ENCODE measurements around the gene PDE8B.

Gene PDE8B

DNA sequence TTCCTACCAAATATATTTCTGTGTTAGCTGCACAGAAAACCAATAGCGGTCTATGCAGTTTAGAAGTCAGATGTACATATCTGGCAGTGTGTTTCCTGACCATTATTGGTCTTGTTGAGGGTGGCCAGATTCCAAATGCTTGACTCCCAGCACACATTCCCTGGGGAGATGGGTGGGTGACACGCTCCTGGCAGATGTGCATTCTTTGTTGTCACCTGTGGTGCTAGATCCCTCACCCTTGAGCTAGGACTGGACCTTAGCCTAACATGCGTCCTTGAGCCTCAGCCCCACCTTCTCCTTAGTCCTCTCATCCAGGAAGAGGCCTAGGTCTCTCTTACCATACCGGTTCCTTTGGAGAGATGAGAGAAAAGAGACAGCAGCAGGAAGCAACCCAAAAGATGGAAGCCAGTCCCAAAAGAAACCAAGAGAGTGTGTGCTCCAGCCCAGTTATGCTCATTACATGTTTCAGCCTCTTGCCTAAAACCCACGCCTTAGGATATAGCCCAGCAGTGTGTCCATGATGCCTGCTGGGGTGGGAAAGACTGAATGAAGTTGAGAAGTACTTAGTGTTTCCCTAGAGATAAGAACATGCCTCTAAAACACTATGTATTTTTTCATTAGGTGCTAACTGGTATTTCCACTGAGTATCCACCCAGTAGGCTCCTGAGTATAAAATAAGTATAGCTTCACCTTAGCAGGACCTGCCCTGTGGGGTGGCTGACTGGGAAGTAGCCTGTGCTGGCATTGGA, 116.7 kb downstream of the PDE8B start:
- no peak for DNase-seq

DNA sequence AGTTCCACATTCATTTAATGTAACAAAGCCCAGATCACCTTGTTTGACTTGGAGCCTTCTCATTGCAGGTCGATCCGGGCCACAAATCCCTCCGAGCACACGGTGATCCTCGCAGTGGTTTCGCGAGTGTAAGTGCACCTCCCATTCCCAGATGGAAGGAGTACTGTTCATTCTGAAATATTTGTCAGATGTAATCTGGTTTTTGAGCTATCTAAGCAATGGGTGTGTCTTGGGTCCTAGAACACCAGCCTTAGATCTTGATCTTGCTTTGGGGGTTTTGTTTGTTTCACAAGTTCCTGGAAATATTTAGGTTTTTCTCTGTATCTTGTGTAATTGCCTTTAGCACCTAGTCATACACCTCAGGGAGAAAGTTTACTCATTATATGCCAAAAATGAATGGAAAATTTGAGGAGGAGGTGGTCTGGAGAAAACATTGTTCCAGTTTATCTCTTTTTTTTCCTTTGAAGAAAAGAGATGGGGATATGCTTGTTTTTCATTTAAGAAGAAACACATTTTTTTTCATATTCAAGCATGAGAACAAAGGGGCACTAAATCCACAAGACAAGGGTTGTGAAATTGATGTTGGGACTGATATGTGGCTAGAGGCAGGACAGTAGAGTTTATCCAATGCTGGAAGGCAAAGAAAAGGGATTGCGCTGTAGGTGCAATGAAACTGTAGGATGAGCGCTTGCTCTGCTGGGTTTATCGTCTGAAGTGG, 118.6 kb downstream of the PDE8B start:
- DNase-seq: no peak

DNA sequence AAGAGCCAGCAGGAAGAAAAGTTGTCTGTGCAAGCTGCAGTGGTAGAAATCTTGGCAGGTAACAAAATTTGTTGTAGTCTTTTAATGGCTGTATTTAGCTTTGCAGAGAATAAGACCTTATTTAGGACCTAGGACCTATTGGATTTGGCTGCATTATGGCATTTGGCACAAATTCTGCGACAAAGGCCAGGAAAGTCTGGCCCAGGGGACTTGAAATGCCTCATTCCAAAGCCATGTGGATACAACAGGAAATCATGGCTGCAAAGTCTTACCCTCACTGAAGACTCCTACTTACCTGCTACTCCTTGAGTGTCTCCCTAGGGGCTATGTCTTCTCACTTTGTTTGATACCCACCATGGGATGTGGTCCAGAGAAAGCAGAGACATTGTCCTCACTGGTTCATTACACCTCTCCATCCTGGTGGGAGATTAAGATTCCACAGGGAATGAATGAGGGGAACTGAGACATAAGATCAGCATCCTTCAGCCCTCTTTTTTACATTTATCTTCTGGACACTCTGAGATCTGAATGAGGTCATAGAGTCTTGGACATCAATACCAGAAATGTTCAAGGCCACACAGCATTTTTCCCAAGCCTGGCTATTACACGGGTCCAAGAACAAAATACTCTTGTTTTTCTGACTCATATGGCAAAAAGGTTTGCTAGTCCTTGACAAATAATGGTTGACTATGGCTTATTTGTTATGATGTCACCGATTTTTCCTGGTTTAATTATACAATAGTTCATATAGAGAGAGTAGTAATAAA, 119.4 kb downstream of the PDE8B start:
- DNase-seq: no peak

DNA sequence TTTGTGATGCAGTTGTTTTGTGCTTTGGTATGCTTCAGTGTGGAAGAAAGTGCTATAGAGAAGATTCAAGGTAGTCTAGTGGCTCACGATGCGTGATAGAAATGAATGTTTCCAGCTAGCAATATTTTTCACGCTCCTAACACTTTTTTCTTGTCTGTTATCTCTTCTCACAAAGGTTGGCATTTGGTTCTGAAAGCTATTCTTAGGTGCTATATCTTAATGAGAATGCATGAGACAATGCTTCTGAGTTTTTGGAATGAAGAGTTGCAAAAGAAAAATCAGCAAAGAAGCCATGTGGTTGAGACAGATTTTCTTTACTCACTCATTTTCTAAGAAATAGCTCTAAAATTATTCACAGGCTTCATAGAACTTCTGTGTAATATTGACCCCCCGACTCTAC, 122.6 kb downstream of the PDE8B start:
- no peak for DNase-seq

DNA sequence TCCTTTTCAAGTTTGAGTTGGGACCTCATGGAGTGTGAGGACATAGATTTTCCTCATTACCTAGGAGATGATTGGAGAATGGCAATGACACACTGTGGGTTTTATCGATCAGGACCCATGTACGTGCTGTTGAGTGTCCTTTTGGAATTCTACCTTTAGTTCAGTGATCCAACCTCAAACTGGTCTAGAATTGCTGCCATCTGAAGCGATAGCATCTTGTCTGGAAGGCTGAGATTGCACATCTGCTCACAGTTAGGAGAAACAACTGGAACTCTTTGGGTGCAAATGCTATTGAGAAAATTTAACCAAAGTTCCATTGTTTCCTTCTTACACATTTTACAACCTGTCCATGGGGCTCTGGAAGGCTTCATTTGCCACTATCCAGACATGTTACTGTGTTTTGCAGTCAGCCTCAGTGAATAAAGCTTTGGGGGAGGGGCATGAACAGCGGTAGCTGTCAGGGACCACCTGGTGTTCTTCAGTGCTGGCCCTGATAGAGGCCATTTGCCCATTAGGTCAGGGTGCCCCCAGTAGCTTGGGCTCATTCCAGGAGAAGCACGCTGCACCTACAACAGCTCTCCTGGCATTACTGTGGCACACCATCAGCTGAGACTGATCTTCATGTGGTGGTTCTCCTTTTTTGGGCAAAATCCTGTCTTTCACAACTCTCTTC, 123.1 kb downstream of the PDE8B start:
- no peak for DNase-seq

DNA sequence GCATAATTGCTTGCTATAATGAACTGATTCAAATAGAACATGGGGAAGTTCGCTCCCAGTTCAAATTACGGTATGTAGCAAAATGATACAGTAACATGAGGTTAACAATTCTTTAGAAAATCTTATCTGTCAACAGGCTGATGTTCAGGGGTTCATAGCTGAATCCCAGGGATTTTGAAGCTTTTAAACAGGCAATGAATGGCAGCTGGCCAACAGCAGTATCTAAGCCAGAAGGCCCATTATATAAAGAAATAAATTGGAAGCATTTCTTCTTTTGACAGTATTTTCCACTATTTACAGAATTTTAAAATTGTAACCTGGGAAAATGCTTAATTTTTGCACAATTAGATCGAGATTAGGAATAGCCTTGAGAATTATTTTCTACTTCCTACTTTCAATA, 126.8 kb downstream of the PDE8B start:
- no peak for DNase-seq

DNA sequence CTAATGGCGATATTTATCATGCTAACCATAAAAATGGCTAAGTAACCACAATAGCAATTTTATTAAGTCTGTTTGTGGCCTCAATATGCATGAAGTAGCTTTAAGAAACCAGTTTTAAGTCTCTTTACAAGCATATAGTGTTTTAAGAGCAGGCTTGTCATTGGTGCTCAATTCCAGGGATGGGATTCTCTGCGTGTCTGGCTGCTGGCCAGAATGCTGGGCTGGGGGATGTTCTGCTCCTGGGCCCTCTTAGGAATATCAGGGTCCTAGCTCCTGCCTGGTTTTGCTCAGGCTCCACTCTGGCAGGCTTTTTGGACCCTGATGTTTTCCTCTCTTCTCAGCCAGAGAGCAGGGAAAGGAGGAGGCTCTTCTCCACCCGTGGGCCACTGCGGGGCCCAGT, 127.2 kb downstream of the PDE8B start:
- no peak for DNase-seq

DNA sequence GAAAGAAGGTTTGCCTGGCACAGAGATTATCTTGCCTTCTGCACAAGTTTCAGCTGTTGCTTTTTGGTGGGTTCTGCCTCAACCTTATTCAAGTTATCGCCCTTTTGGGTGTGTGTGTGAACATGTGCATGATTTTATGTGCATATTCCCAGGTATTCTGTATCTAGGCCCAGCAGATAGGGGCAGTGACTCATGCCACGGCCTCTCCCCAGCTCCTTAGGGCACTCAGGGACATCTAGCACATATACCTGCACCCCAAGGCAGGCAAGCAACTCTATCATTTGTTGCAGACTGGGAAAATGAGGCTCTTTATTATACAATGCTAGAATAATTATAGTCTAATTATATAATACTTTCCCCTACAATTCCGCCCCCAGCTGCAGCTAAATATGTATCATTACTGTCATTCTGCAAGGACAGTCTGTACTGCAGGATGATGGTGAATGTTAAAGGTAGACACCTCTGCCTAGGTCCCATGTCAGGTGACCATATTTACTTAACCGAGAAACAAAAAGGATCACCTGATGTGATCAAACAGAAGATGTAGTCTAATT, 128.9 kb downstream of the PDE8B start:
- no peak for DNase-seq

DNA sequence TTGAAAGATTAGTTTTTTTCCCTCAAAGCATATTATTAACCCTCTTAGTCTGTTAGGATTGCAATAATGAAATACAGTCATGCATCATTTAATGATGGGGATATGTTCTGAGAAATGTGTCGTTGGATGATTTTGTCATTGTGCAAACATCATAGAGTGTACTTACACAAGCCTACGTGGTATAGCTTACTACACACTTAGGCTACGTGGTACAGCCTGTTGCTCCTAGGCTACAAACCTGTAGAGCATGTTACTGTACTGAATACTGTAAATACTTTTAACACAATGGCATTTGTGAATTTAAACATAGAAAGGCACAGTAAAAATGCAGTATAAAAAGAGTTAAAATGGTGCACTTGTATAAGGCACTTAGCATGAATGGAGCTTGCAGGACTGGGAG, 132.7 kb downstream of the PDE8B start:
- DNase-seq: no peak

DNA sequence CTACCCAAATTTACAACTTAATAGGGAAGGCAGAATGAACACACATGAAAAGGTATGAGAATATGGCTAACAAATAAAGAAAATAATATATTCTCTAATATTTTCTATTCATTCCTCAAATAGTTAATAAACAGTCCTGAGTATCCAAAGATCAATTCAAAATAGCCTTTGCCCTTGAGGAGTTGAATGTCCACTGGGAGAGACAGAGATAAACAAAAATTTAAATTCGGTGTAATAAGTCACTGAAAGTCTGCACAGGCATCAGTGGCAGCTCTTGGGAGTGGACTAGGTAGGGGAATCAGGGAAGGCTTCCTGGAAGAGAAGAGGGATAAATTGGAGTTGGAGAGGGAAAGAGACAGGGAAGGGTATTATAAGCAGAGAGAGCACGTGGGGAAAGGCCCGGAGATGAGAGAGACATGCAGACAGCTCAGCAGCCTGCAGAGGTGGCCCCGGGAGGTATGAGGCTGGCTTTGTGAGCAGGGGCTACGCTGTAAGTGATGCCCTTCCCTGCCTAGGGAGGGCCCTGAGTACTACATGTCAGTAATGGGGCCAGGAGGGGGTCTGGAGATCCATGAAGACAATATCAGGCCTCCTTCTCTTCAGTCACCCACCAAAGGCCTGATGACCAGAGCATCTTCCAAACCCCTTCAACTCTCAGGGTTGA, 137.1 kb downstream of the PDE8B start:
- DNase-seq: no peak

DNA sequence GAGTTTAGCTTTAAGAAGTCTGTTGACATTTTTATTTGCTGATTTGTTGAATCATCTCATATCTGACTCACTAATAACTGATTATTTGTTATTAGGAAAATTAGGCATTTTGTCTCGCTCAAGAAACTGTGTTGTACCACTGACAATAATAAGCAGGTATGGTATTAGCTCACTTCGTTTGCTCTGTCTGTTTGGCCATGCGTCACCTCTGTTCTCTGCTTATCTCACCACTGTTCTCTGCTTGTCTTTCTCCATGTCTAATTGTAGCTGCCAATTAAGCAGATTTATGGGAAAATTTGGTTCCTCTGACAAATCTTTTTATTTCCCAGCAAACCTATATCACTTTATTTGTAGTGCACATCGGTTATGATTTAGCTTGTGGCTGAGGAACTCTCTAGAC, 142.8 kb downstream of the PDE8B start:
- DNase-seq: no peak

DNA sequence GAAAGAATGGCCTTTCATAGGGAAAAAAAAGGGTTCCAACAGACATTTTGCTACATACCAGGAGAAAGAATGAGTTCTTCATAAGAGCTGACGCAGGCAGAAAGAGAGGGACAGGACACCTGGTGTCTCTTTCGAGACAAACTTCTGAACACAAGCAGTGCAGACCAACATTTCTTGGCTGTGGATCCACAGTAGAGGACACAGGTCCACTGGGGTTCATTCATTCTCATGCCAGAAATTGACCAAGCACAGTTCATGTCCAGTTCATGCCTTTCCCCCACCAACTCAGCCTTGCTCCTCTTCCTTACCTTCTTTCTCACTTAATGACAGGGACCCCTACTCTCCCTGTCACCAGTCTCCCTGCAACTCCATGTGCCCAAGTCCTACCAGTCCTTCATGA, 144.0 kb downstream of the PDE8B start:
- no peak for DNase-seq

DNA sequence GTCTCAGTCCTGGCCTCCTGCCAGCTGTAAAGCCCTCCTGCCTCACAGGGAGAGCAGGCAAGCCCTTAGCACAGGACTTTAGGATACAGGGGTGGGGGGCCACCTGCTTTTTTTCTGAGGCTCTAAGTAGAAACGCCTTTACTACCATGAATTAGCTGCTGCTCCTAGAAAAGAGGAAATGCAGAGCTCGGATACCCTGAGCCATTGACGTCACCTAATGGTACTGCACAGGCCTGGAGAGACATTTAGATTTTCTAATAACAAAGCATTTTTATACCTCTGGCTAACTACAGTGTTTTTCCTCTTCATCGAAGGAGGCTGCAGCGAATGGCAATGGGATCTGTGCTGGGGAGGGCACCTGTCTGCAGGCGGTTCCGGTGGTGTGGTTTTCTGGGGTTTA, 144.6 kb downstream of the PDE8B start:
- no peak for DNase-seq

DNA sequence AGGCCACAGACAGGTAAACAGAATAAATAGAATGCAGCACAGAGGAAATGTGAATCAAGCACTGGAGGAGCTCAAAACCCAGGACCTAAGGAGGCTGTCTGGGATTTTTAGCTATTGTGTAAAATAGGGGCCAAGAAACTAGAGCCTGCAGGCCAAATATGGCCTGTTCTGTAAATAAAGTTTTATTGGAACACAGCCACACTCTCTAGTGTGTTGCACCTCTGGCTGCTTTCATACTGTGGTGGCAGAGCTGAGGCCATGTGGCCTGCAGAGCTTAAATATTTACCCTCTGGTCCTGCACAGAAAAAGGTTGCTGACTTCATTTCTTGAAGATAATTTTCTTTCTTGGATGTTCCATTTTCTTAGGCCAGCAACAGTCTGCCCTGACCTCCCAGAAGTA, 145.3 kb downstream of the PDE8B start:
- DNase-seq: no peak

DNA sequence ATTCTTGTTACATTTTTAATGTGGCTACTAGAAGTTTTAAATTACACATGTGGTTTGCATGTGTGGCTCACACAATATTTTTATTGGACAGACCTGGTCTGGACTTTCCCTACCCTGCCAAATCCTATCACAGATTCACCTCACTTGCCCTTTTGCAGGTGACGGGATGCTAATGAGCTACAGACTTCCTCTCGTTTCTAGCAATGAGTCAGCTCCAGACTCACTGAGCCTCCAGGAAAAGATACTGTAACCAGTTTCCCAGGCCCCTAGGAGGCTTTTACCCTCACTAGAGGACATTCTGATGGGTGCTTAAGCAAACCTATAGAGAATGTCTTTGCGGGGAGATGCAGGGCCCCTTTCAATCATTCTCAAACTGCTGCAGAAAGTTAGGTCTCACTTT, 146.3 kb downstream of the PDE8B start:
- DNase-seq: no peak

DNA sequence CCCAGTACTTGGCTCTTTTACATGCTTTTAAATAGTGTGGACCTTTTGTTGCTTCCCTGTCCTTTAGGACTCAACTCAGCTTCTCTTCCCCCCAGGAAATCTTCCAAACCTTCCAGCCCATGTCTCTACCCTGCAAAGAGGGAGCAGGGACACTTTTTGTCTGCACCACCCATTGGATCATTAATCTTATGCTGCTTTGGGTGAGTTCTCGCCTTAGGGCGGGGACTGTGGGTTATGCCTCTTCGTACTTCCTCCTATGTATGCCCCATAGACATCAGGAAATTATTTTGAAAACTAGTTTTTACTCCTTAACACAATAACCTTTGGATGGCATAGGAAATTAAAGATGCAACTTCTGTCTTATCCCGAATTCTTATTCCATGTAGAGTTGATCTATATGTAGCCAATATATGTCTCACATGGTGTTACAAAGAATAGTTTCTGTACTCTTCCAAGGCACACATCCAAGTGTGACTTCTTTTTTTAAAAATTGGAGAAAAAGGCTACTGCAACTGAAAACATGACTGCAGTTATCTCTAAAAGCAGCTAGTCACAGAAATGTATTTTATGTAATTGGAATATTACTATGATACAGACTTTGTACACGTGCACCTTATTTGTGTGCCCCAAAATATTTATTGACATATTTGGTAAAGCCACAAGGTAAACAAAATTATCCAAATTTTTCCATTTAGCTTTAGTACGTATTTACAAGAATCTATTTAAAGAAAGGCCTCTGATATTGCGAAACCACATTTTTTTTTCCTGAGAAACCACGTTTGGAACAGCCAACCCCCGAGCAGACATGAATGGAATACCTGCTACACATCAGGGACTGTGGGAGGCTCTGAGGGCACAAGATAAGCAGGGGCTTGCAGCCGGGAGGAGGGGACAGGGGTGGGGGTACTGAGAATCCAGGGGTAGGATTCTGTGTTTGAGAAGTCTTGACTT, 148.1 kb downstream of the PDE8B start:
- DNase-seq: no peak

DNA sequence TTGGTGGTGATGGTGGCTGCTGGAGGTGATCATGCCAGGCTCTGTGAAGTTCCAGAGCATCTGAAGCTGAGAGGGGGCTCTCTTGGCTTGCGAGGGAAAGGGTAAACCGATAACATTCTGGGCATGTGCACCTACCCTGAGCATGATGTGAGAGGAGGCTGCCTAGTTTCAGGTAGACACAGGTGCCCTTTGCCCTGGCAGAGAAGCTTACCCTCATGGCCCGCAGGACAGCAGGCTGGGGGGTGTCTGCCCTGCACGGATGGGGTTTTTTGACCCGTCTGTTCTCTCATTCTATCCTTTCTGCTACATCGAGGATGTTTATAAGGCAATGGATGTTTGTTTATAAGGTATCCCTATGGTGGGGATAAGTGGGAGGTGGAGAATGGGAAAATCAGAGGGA, 148.8 kb downstream of the PDE8B start:
- no peak for DNase-seq

DNA sequence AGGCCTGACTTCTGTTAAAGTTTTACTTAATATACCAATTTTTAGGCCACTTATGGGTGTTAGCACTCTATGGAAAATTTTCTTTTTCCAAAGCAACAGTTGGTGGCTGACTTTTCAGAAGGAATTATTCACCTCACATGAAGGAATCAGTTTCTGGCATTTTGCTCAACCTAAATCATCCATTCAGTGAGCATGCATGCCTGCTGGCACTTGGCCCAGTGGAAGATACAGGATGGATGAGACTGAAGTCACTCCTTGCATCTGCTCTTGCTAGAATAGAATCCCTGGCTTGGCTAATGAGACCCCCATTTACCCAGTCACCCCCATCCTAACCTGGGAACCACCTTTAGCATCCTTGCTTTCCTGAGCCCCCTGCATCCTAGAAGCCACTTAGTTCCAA, 149.9 kb downstream of the PDE8B start:
- no peak for DNase-seq

DNA sequence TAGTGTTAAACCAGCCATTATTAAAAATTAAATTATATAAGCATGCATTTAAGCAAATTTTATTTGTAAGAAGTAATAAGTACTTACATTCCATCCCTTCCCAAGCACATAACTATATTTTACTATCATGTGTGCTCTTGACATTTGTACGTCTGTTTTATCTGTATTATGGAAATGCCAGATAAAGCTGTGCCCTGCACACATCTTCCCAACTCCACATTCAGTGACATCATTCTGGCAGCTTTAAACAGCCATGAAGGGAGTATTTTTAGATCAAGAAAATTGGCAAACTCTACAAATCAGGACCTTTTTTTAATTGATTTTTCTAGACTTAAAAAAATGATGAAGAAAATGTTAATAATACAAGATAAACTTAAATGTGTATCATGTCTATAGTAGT, 150.5 kb downstream of the PDE8B start:
- no peak for DNase-seq

DNA sequence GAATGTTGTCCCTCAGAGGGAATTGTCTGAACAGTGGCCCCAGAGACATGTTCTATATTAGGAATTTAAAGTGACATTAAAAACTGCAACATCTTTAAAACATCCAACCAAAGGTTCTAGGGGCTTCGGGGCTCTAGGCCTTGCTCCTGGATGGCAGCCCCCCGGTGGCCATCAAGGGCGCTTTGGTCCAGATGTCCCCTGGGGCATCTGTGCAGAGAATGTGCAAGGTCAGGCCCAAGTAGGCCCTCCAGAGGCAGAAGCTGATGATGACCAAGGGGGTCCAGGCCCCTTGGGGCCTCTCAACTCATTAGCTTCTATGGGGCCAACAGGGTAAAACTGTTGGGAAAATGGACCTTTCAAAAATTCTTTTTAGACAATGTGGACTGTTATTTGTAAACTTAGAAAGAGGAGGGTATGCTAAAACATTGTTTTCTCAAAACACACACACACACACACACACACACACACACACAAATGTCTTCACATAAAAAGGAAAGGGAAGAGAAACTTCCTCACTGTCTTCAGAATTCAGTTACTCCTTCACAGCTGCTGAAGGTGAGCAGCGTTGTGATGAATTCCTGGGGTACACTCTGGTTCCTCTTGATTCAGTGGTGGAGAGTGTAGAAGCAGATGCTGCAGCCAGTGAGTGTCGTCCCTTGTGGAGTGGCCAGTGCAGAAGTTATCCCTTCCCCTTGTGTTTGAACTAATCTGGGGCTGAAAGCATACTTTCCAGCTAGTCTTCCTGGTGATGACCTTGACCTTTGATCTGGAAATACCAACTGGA, 156.4 kb downstream of the PDE8B start:
- no peak for DNase-seq

DNA sequence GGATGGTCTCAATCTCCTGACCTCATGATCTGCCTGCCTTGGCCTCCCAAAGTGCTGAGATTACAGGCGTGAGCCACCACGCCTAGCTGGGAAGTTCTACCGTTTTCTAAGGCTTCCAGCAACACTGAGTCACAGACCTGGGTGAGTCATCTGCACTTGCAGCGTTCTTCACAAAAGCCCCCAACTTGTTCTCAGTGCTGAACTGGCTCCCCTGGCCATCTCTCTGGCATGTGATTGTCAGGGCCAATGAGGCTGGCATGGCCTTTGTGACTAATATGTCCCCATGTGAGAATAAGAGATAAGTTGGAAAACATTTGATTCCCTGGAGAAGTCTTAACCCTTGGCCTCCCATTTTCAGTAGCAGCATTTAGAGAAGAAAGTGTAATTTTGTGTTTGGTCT, 157.3 kb downstream of the PDE8B start:
- DNase-seq: no peak
